GM12878 (cell line): ENCODE data around the gene PKP4. TPM values are rescaled to one million over a fixed set of nuclear protein-coding genes. Genes with fewer than 3 reads are reported as not detected.

Source experiments
- ATAC-seq: fragments of 200-7000 bp; cut with Tn5 transposase; 3 replicates; pipeline ENCODE4 v1.9.1; 2020; ENCODE audit warnings: mild to moderate bottlenecking, moderate library complexity
- BruUV-seq: library from RNA; stranded (reverse); fragments of 400-500 nt; replicated peaks from 2 replicates; lab custom pipeline; 2021; lab: Mats Ljungman, UMichigan
- CTCF ChIA-PET: fragments of 300-600 bp; sonication (Branson Sonifier 250); formaldehyde crosslinking; extraction: SDS; loops from one replicate; lab custom pipeline; 2021; ENCODE audit warnings: inconsistent platforms; lab: Yijun Ruan, JAX
- POLR2A ChIA-PET: fragments of 350-600 bp; formaldehyde crosslinking; extraction: SDS; loops from one replicate; lab custom pipeline; 2021; ENCODE audit warnings: inconsistent platforms; lab: Charles Lee
- RAD21 ChIA-PET: fragments of 300-600 bp; sonication (Branson Sonifier 250); formaldehyde crosslinking; loops from one replicate; lab custom pipeline; 2023; ENCODE audit warnings: antibody characterized with exemption; ENCODE audit not compliant: unreplicated experiment; lab: Charles Lee
- SMC1A ChIA-PET: fragments of 300-600 bp; sonication (Branson Sonifier 250); formaldehyde crosslinking; loops from one replicate; lab custom pipeline; 2023; ENCODE audit not compliant: unreplicated experiment, uncharacterized antibody; lab: Charles Lee
- DNase-seq: peaks from one replicate; pipeline ENCODE4 v3.0.0-alpha.2; 2011; ENCODE audit warnings: low read depth, low spot score
- FAIRE-seq: peaks from 3 replicates; lab custom pipeline; 2011; peaks lifted over from hg19 to GRCh38; lab: Jason Lieb, UNC
- H2AFZ ChIP-seq: 2 replicates; pipeline ENCODE4 v1.6.0; 2011; ENCODE audit warnings: low read depth, low read length, control low read depth; ENCODE audit not compliant: control insufficient read depth
- H3K27ac ChIP-seq: 2 replicates; pipeline ENCODE4 v1.5.1; 2011; ENCODE audit warnings: control low read depth; ENCODE audit not compliant: control insufficient read depth, insufficient read depth
- H3K27me3 ChIP-seq, 2 experiments: replicated peaks in 1 of 2; 2 replicates each; pipeline versions ENCODE4 v1.6.0 to v1.6.1; 2011; ENCODE audit warnings: low read length in 1 of 2; ENCODE audit not compliant: control insufficient read depth in 2 of 2, insufficient read depth in 2 of 2
- H3K36me3 ChIP-seq, 2 experiments: 2 replicates each; pipeline ENCODE4 v1.5.1; 2011; ENCODE audit warnings: low read length in 1 of 2; ENCODE audit not compliant: control insufficient read depth in 2 of 2, insufficient read depth in 2 of 2
- H3K4me1 ChIP-seq: 2 replicates; pipeline ENCODE4 v1.6.1; 2011; ENCODE audit warnings: mild to moderate bottlenecking, low read length, moderate library complexity, mixed read lengths; ENCODE audit not compliant: control insufficient read depth, insufficient read depth
- H3K4me2 ChIP-seq: 2 replicates; pipeline ENCODE4 v1.6.0; 2011; ENCODE audit warnings: control low read depth; ENCODE audit not compliant: control insufficient read depth, insufficient read depth
- H3K4me3 ChIP-seq: fragments of 200-600 bp; sonication (generic); 2 replicates; pipeline ENCODE4 v1.5.1; 2016
- H3K79me2 ChIP-seq: 2 replicates; pipeline ENCODE4 v1.6.0; 2011; ENCODE audit warnings: low read length; ENCODE audit not compliant: control insufficient read depth, insufficient read depth
- H3K9ac ChIP-seq: 2 replicates; pipeline ENCODE4 v1.8.0; 2011; ENCODE audit warnings: low read length, control low read depth, mixed read lengths; ENCODE audit not compliant: control insufficient read depth, insufficient read depth
- H3K9me3 ChIP-seq: replicated peaks from 3 replicates; pipeline ENCODE4 v1.5.1; 2011; ENCODE audit warnings: mild to moderate bottlenecking, low read length; ENCODE audit not compliant: control insufficient read depth, insufficient read depth
- H4K20me1 ChIP-seq: 2 replicates; pipeline ENCODE4 v1.6.0; 2011; ENCODE audit not compliant: control insufficient read depth, insufficient read depth
- FOXM1 ChIP-seq: IDR thresholded peaks from 2 replicates; pipeline ENCODE4 v1.6.1; 2012; ENCODE audit warnings: low read depth, mild to moderate bottlenecking, inconsistent platforms, low read length, moderate library complexity
- HSF1 ChIP-seq: fragments of 150-350 bp; IDR thresholded peaks from 2 replicates; pipeline ENCODE4 v1.6.1; 2014; ENCODE audit warnings: mild to moderate bottlenecking, low read depth, low read length
- NR2C1 ChIP-seq: fragments of 450-650 bp; IDR thresholded peaks from 2 replicates; pipeline ENCODE4 v1.6.1; 2017; ENCODE audit warnings: antibody characterized with exemption, mild to moderate bottlenecking, moderate library complexity
- PBX3 ChIP-seq: IDR thresholded peaks from 2 replicates; pipeline ENCODE4 v1.6.1; 2011; ENCODE audit warnings: mild to moderate bottlenecking, low read depth, low read length, moderate library complexity; ENCODE audit not compliant: insufficient replicate concordance
- TAF1 ChIP-seq: IDR thresholded peaks from 2 replicates; pipeline ENCODE4 v1.6.1; 2011; ENCODE audit warnings: mild to moderate bottlenecking, low read depth, low read length, borderline replicate concordance
- ZNF622 ChIP-seq: fragments of 450-650 bp; IDR thresholded peaks from 2 replicates; pipeline ENCODE4 v1.6.1; 2017; ENCODE audit warnings: mild to moderate bottlenecking, inconsistent platforms
- WGBS: methylation state at CpG from one replicate; pipeline ENCODE4 v1.1.6; 2016; ENCODE audit warnings: low lambda C conversion rate; ENCODE audit not compliant: insufficient replicate concordance, insufficient coverage; ENCODE audit errors: missing lambda C conversion rate; 5-methylcytosine and 5-hydroxymethylcytosine counted together
- in situ Hi-C: fragments of 300-500 bp; cut with MboI; formaldehyde crosslinking; loops from 9 replicates; pipeline ENCODE4 v1.14.3; 2018; ENCODE audit warnings: mixed read lengths
- intact Hi-C: fragments of 100-400 bp; cut with micrococcal nuclease; formaldehyde crosslinking; loops from one replicate; pipeline ENCODE4 v1.14.2; 2022; ENCODE audit not compliant: unreplicated experiment
- polyA plus RNA-seq, 11 experiments: library from polyadenylated mRNA; depleted of rRNA in 4 of 11; unstranded in 6 of 11; stranded (reverse) in 5 of 11; fragments of >200 nt; fragmentation: Nextera tagmentation in 4 of 11; fragmentation: Illumina TruSeq in 1 of 11; extraction: Ambion mirVana in 4 of 11; extraction: Trizol in 1 of 11; gene quantifications; 1 replicate in 1 of 11; 2 replicates in 10 of 11; pipeline versions ENCODE4 v1.2.1 to v1.2.3, GENCODE V29; 2011 to 2016; ENCODE audit warnings: inconsistent platforms in 2 of 11, missing spikeins in 2 of 11, low read depth in 1 of 11
- total RNA-seq, 4 experiments: library from RNA; depleted of rRNA in 3 of 4; stranded (reverse); fragments of >200 nt in 3 of 4; fragmentation: Illumina TruSeq in 1 of 4; extraction: Trizol in 1 of 4; gene quantifications; 2 replicates each; pipeline versions ENCODE4 v1.2.1 to v1.2.3, GENCODE V29; 2013 to 2021

Gene PKP4
- total and polyA plus RNA-seq, 10 of the 15 experiments (the other 5 are each of a cell fraction or from before 2014, with no cell fraction given): 4.8 to 35.8 (median 17.7) TPM

- intact Hi-C loops (no loop called here), in situ Hi-C loops (no loop called here)
- ChIA-PET POLR2A (no interaction called here), RAD21 (no interaction called here), CTCF (interaction anchor here (1.3 to 1.5 kb wide), 2 partner anchors 8 to 25 kb away, joined by 3 read pairs; no protein-coding TSS in a partner anchor), SMC1A (interaction anchor here (1.5 kb wide), 1 partner anchor 705 kb away, joined by 4 read pairs; no protein-coding TSS in a partner anchor)
- H3K36me3 ChIP-seq: no peaks in the 10 kb centered on the region
- H2AFZ ChIP-seq: no peak overlapping the region
- H3K27me3 ChIP-seq: peaks cover 0 to 2% of the 10 kb centered on the region in 2 experiments; a peak in 1 of 4 replicates
- no peaks in the 10 kb centered on the region for H3K9me3 ChIP-seq
- H3K4me2 ChIP-seq: no peak overlapping the region
- no peak for DNase-seq
- H3K9ac ChIP-seq: no peak overlapping the region
- H3K4me1 ChIP-seq: no peaks in the 10 kb centered on the region
- no peak overlapping the region for H3K27ac ChIP-seq
- no TSS peak for BruUV-seq
- H4K20me1 ChIP-seq: no peaks in the 10 kb centered on the region
- H3K4me3 ChIP-seq: no peak overlapping the region
- 38% methylated on average over 5 of the region's 5 CpGs for WGBS
- no peak for ATAC-seq
- FAIRE-seq: no peak
- TF ChIP-seq HSF1 (no peak), NR2C1 (no peak), FOXM1 (no peak), ZNF622 (no peak), TAF1 (no peak), PBX3 (no peak)
- no peaks in the 10 kb centered on the region for H3K79me2 ChIP-seq
Measured at GRCh38 chr2:158729451-158729850, 272.7 kb downstream of the PKP4 start.
